ENCODE results near the gene RHO. TPM values are rescaled to one million over a fixed set of nuclear protein-coding genes. Genes with fewer than 3 reads are reported as not detected.
"Not testable (repeated sequence)": the region's sequence is repeated elsewhere in the genome, so short reads cannot be mapped to it uniquely, and the experiment has no call there.

The RHO gene
- not detected for total RNA-seq (2021; ENCODE audit: unreplicated experiment)
- not detected for polyA plus RNA-seq (2012; ENCODE audit: insufficient read length)
- Bru-seq, nascent RNA = not detected
- percentile 10 among the genes with signal in this experiment for BruChase-seq, experiment 1, labeled RNA remaining after a 2-hour chase
- percentile 11 among the genes with signal in this experiment for BruChase-seq, experiment 2, labeled RNA remaining after a 6-hour chase
- long read RNA-seq = 0 reads

DNA sequence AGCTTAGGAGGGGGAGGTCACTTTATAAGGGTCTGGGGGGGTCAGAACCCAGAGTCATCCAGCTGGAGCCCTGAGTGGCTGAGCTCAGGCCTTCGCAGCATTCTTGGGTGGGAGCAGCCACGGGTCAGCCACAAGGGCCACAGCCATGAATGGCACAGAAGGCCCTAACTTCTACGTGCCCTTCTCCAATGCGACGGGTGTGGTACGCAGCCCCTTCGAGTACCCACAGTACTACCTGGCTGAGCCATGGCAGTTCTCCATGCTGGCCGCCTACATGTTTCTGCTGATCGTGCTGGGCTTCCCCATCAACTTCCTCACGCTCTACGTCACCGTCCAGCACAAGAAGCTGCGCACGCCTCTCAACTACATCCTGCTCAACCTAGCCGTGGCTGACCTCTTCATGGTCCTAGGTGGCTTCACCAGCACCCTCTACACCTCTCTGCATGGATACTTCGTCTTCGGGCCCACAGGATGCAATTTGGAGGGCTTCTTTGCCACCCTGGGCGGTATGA is at the start of gene RHO:
Gene RHO (plus strand): TSS at position 51 of the 512 bp plus-strand sequence. CDS start 95 bp downstream, at position 146.
- H3K9me3 ChIP-seq (ENCODE audit: control insufficient read depth, insufficient read depth, low read depth, low read length) = no peaks in the 10 kb centered on the region
- no peaks in the 10 kb centered on the region for H3K36me3 ChIP-seq (ENCODE audit: control insufficient read depth, insufficient read depth, low read length)
- BruUV-seq (replicated peaks) = no TSS peak
- H3K4me1 ChIP-seq (ENCODE audit: control insufficient read depth, insufficient read depth, low read length) = no peaks in the 10 kb centered on the region
- in situ Hi-C loops (cut with HindIII; ENCODE audit: low pct_unique_long_range_greater_than_20kb, low sequenced_read_pairs) = no loop called here
- no peak within 1 kb of the TSS for H3K4me3 ChIP-seq (ENCODE audit: low read depth in 2 of 2, low read length in 2 of 2)
- CTCF ChIA-PET = no interaction called here
- ATAC-seq = no peak
- no peak for DNase-seq (ENCODE audit: low read depth, low spot score)
- H3K27ac ChIP-seq (ENCODE audit: low read length) = no peak within 1 kb of the TSS
- TF ChIP-seq, protein P1, sequence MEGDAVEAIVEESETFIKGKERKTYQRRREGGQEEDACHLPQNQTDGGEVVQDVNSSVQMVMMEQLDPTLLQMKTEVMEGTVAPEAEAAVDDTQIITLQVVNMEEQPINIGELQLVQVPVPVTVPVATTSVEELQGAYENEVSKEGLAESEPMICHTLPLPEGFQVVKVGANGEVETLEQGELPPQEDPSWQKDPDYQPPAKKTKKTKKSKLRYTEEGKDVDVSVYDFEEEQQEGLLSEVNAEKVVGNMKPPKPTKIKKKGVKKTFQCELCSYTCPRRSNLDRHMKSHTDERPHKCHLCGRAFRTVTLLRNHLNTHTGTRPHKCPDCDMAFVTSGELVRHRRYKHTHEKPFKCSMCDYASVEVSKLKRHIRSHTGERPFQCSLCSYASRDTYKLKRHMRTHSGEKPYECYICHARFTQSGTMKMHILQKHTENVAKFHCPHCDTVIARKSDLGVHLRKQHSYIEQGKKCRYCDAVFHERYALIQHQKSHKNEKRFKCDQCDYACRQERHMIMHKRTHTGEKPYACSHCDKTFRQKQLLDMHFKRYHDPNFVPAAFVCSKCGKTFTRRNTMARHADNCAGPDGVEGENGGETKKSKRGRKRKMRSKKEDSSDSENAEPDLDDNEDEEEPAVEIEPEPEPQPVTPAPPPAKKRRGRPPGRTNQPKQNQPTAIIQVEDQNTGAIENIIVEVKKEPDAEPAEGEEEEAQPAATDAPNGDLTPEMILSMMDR (IDR thresholded peaks at IDR 0.05) = no peak
- TF ChIP-seq, protein P2, sequence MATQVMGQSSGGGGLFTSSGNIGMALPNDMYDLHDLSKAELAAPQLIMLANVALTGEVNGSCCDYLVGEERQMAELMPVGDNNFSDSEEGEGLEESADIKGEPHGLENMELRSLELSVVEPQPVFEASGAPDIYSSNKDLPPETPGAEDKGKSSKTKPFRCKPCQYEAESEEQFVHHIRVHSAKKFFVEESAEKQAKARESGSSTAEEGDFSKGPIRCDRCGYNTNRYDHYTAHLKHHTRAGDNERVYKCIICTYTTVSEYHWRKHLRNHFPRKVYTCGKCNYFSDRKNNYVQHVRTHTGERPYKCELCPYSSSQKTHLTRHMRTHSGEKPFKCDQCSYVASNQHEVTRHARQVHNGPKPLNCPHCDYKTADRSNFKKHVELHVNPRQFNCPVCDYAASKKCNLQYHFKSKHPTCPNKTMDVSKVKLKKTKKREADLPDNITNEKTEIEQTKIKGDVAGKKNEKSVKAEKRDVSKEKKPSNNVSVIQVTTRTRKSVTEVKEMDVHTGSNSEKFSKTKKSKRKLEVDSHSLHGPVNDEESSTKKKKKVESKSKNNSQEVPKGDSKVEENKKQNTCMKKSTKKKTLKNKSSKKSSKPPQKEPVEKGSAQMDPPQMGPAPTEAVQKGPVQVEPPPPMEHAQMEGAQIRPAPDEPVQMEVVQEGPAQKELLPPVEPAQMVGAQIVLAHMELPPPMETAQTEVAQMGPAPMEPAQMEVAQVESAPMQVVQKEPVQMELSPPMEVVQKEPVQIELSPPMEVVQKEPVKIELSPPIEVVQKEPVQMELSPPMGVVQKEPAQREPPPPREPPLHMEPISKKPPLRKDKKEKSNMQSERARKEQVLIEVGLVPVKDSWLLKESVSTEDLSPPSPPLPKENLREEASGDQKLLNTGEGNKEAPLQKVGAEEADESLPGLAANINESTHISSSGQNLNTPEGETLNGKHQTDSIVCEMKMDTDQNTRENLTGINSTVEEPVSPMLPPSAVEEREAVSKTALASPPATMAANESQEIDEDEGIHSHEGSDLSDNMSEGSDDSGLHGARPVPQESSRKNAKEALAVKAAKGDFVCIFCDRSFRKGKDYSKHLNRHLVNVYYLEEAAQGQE (IDR thresholded peaks at IDR 0.05; ENCODE audit: insufficient read depth in 1 of 2, low read depth in 2 of 2, low read length in 1 of 2) = no peak
- TF ChIP-seq TCF7L2 (IDR thresholded peaks at IDR 0.05; ENCODE audit: low read depth, low read length) (no peak), POLR2AphosphoS5 (IDR thresholded peaks at IDR 0.05; ENCODE audit: low read depth, low read length) (no peak), SIN3A (IDR thresholded peaks at IDR 0.05; ENCODE audit: borderline replicate concordance, insufficient read depth, low read depth, low read length) (no peak)
- POLR2A ChIA-PET = no interaction called here
- intact Hi-C loops (cut with micrococcal nuclease; ENCODE audit: unreplicated experiment) = no loop called here
- H3K27me3 ChIP-seq (ENCODE audit: control insufficient read depth, insufficient read depth, low read length) = no peaks in the 10 kb centered on the region

DNA sequence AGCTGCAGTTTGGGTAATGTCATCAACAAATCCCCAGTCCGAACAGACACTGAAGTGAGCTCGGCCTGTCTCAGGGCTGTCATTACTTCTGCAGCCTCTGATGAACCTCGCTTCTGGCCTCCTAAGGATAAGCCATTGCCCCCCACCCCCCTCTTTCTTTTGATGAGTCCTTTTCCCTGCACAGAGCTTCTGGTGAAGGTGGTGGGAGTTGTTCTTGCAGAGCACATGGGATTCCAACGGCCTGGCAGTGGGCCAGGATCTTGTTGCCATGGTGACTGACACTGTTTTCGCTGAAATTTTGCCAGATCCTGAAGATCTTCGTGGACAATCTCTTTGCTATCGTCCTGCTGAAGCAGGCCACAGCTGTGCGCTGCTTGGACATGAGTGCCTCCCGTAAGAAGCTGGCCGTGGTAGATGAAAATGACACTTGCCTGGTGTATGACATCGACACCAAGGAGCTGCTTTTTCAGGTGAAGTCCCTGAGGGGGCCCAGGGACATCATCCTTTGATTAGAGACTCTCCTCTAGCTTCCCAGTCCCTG is 47.1 kb upstream of the RHO start:
- H3K36me3 ChIP-seq (ENCODE audit: control insufficient read depth, insufficient read depth, low read length); intact Hi-C loops (cut with micrococcal nuclease; ENCODE audit: unreplicated experiment); H3K4me3 ChIP-seq (ENCODE audit: low read depth in 2 of 2, low read length in 2 of 2); H3K9me3 ChIP-seq (ENCODE audit: control insufficient read depth, insufficient read depth, low read depth, low read length); DNase-seq (ENCODE audit: low read depth, low spot score); in situ Hi-C loops (cut with HindIII; ENCODE audit: low pct_unique_long_range_greater_than_20kb, low sequenced_read_pairs); H3K27ac ChIP-seq (ENCODE audit: low read length); BruUV-seq (replicated peaks); ATAC-seq; H3K27me3 ChIP-seq (ENCODE audit: control insufficient read depth, insufficient read depth, low read length); H3K4me1 ChIP-seq (ENCODE audit: control insufficient read depth, insufficient read depth, low read length): not testable (repeated sequence)
- CTCF ChIA-PET = interaction anchor here (0.7 kb wide), 1 partner anchor 9 kb away, joined by 3 read pairs; no protein-coding TSS in a partner anchor
- POLR2A ChIA-PET = interaction anchor here (0.6 to 0.7 kb wide), 2 partner anchors 39 to 47 kb away, joined by 3 to 6 read pairs; no protein-coding TSS in a partner anchor

Measured in Panc1 (cell line).